GM19193 (cell line): ENCODE results near the gene RAB8B.

Experiments used
- POLR2A ChIP-seq: IDR thresholded peaks from 4 replicates; pipeline ENCODE4 v1.6.1; 2011; ENCODE audit not compliant: insufficient read depth, insufficient read length; ENCODE audit errors: extremely low read depth

The RAB8B gene

GRCh38 chr15:63172851-63173451 lies 16.5 kb upstream of the RAB8B start:
- no peak for TF ChIP-seq POLR2A

GRCh38 chr15:63176302-63176701 lies 13.1 kb upstream of the RAB8B start:
- TF ChIP-seq POLR2A = no peak

GRCh38 chr15:63178034-63178433 lies 11.4 kb upstream of the RAB8B start:
- TF ChIP-seq POLR2A = no peak

GRCh38 chr15:63180746-63181145 lies 8.7 kb upstream of the RAB8B start:
- no peak for TF ChIP-seq POLR2A

GRCh38 chr15:63181648-63182047 lies 7.8 kb upstream of the RAB8B start:
- no peak for TF ChIP-seq POLR2A

- TF ChIP-seq POLR2A = no peak
Observed at GRCh38 chr15:63185206-63185605, 4.2 kb upstream of the RAB8B start.

- TF ChIP-seq POLR2A = no peak
Observed at GRCh38 chr15:63186065-63186464, 3.3 kb upstream of the RAB8B start.

GRCh38 chr15:63187589-63188226 lies 1.7 kb upstream of the RAB8B start:
- TF ChIP-seq POLR2A = no peak

- no peak for TF ChIP-seq POLR2A
Observed at GRCh38 chr15:63188247-63188925, 1.0 kb upstream of the RAB8B start.

GRCh38 chr15:63189941-63190768 lies 749 bp downstream of the RAB8B start:
- no peak for TF ChIP-seq POLR2A

GRCh38 chr15:63190769-63191649 lies 1.6 kb downstream of the RAB8B start:
- no peak for TF ChIP-seq POLR2A

GRCh38 chr15:63191895-63192618 lies 2.7 kb downstream of the RAB8B start:
- no peak for TF ChIP-seq POLR2A

GRCh38 chr15:63192619-63193206 lies 3.3 kb downstream of the RAB8B start:
- no peak for TF ChIP-seq POLR2A

GRCh38 chr15:63194302-63194701 lies 4.9 kb downstream of the RAB8B start:
- no peak for TF ChIP-seq POLR2A
